DMS 273 (cell line): ENCODE data around the gene IQCE.
A peak's percentile ranks its signal among the peaks of the same experiment; 100 is the strongest.
"Not testable (repeated sequence)": the region's sequence is repeated elsewhere in the genome, so short reads cannot be mapped to it uniquely, and the experiment has no call there.

ENCODE experiments used
- DNase-seq: peaks from one replicate; lab custom pipeline; 2025; ENCODE audit not compliant: unreplicated experiment; lab: John Stamatoyannopoulos, UW

Gene IQCE

DNA sequence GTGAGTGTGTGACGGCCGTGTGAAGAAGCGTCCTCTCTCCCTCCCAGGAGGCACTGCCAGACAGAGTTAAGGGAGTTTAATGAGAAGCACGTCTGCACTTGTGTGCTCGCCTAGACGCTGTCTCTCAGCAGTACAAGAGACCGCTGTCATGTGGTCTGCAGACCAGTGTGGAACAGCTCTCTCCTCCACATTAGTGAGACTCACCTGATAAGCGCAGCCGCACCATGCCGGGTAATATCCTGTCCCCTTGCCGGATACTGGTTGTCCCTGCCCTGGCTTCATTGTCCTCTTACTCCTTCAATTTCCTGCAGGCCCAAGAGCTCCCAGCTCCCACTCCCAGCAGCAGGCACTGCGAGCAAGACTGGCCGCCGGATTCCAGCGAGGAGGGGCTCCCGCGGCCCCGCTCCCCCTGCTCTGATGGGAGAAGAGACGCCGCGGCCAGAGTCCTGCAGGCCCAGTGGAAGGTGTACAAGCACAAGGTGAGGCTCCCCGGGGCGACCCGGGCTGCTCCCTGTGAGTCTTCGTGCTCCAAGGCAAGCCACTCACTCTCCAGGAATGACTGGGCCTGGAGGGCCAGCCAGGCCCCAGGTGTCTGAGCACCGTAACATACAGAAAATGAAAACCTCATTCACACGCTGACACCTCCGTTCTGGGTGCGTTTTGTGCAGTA, 39.5 kb downstream of the IQCE start:
- no peak for DNase-seq

DNA sequence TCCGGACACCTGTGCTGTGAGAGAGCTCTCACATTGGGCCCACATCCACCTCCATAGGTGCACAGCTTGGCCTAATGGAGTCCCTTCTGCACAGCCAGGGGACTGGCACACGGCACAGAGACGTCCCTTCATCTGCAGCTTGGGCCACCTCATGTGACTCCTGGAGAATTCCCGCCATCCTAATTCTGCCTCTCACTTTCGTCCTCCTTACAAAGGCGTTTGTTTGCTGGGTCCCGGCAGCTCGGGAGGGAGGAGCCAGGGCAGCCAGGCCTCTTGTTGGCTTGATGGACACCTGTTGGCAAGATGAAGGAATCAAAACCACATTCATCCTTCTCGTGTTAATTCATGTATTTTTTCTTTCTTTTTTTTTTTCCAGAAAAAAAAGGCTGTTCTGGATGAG, 42.3 kb downstream of the IQCE start:
- no peak for DNase-seq

DNA sequence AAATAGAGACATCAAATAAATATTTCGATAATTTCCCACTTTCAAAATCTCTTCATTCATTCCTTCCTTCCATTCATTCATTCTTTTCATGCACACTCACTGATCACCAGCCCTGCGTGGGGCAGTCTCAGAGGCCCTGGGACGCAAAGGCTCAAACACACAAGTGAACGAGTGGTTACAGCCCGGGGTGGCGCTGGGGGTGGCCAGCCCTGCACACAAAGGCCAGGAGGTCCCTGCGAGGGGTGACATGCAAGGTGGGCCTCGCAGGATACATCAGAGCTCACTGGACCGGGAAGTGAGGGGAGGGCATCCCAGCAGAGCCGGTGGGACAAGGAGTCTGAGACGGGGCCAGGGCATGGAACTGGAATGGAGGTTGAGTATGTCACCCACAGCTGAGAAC, 43.1 kb downstream of the IQCE start:
- DNase-seq: no peak

DNA sequence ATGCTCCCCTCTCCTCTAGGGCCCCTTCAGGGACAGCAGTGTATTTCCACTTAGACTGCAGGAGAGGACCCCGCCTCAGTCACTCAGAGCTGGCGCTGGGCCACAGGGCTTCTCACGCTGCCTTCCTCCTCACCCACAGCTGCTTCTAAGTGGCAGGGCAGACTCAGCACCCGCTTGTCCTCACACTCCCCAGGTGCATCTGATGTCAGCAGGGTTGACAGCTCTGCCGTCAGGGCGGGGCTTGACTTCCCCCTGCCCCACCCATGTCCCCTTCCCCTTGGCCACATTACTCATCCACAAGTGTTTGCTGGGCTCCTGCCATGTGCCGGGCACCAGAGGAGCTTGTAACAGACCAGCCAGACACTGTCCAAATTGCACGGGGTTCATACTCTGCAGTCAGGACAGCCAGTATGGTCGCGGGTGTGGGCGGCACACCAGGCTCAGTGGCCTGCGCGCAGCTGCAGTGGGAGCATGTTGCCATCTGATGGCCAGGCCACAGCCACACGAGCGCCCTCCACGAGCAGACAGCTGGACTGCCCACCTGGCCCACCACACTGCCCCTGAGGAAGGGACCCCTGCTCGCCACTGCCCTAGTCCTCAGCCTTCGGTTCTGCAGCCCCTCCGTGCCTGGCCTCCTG, 43.7 kb downstream of the IQCE start:
- DNase-seq: no peak

DNA sequence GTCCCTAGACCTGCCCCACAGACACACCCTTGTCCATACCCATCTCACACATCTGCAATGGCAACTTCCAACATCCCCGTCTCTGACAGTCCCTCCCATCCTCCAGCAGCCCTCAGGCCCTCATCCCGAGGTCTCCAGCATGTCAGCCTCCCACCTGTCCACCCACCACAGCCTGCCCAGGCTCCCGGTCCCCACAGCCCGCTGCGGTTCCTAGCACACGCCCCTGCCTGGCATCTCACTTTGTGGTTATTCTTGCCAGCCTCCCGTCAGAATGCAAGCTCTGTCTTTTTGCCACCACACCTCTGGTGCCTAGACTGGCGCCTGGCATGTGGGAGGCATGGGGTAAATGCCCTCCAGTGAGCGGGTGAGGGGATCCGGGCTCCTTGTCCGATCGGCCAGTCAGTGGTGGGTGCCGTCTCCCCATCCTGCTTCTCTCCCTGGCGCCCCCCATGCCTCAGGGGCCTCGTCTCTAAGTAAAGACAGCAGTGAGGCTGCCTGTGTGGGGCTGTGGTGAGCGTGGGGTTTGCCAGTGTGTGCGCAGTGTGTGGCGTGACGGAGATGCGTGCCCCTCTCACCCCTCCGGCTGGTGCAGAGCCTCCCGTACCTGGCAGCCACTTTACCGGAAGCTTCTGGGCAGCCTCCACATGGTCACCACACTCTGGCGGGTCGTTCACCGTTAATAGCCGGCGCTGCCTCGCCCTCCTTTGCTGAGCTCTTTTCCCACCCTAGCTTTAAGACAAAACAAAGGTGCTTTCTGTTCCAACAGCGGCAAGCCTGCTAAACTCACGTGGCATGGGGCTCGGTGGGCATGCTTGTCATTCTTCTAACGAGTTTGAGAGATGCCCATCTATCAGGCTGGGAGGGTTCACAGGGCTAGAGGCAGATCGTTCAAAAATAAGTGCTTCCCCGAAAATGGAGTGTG, 44.5 kb downstream of the IQCE start:
- no peak for DNase-seq

DNA sequence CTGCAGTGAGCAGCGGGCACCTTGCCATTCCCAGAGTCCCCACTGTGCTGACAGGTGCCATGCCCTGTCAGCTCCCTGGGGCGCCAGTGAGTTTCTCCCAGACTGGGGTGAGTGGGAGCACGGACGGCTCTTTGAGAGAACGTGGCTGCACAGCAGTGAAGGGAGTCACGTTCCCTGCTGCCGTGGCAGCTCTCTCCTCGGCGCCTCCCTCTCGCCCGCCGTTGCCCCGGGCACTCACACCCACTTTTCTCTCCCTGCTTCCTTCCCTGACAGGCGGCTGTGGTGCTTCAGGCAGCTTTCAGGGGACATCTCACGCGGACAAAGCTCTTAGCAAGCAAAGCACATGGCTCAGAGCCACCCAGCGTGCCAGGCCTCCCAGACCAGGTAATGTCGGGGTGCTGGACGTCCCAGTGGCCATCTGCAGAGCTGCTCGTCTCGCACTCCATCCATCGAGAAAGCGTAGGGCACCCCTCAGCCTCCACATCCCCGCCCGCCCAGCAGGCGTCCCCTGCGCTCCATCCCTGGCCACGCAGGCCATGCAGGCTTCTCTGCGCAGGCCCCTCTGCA, 45.9 kb downstream of the IQCE start:
- no peak for DNase-seq

DNA sequence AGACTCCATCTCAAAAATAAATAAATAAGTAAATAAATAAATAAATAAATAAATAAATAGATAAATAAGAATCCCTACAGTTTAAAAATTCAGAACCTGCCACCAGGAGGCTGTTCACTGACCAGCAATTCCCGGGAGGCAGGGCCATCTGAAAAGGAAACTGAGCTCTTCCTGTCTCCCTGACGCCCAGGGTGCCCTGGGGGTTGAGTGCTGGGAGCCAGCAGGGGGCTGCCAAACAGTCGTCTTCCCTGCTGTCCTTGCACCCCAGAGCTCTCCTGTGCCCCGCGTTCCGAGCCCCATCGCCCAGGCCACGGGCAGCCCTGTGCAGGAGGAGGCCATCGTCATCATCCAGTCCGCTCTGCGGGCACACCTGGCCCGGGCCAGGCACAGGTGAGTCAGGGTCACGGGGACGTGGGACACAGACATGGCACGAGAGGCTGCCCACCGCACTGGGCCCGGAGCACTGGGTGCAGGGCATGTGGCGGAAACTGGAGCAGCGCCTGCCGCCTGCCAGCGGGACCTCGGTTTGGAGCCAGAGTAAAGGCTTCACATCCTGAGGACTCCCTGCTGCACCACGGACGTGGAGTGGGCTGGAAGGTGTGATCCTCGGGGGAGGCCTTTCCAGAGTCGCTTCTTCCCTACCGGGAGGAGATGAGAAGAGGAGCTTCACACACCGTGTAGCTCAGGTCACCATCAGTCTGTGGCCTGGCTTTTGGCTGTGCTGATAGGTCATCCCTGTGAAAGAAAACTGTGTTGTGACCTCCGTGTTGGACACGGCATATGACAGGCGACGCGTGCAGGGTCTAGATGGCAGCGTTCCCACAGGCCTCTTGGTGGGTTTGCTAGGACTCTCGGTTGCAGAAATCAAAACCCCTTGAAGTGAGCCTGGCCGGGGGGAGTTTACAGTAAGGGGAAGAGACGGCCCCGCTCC, 47.1 kb downstream of the IQCE start:
- no peak for DNase-seq

DNA sequence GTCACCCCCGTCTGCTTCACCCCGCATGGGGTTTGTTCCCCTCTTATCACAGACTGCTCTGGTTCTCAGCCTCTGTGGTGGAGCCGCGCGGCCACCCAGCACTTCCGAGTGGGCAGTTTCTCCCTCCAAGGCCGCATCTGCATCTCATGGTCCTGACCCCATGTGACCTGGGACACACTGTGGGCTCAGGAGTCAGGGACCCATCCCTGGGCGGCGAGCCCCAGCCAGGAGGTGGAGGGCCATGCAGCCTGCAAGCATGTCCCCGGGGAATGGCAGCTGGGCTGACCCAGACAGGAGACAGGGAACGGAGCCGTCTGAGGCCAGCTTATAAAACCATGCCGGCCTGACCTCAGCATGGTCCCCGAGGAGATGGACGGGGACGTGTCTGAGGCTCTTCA, 47.8 kb downstream of the IQCE start:
- no peak for DNase-seq

DNA sequence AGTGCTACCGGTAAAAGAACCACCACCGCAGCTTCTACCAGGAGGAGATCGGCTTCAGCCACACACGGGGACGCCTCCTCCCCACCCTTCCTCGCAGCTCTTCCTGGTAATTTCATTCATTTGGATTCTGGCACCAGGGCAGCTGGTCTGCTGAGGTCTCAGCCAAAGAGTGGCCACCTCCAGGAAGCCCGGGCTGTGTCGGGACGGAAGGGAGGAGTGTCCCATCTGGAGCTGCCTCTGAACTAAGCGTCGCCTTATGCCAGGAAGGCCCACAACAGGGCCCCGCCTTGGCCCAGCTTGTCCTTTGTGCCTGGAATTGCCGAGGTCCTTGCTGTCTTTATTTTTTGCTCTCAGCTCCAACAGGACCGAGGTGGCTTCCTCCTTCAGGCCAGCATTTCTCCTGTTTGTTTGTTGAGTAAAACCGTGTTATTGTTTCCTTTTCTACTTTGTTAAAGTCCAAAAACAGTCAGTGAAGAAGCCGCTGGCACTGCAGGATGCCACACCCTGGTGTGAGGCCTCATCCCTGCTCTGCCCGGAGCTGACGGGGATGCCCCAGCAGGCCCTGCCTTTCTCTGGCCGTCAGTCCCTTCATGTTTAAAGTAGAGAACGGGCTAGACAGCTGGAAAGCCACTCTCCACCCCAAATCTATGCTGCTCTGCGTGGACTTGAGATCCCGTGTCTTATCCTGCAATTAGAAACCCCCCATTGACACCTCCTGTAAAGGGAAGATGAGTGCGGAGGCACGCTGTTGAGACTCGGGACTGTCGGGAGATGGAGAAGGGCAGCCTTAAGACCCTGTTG, 48.5 kb downstream of the IQCE start:
- peak; percentile 85 for DNase-seq

DNA sequence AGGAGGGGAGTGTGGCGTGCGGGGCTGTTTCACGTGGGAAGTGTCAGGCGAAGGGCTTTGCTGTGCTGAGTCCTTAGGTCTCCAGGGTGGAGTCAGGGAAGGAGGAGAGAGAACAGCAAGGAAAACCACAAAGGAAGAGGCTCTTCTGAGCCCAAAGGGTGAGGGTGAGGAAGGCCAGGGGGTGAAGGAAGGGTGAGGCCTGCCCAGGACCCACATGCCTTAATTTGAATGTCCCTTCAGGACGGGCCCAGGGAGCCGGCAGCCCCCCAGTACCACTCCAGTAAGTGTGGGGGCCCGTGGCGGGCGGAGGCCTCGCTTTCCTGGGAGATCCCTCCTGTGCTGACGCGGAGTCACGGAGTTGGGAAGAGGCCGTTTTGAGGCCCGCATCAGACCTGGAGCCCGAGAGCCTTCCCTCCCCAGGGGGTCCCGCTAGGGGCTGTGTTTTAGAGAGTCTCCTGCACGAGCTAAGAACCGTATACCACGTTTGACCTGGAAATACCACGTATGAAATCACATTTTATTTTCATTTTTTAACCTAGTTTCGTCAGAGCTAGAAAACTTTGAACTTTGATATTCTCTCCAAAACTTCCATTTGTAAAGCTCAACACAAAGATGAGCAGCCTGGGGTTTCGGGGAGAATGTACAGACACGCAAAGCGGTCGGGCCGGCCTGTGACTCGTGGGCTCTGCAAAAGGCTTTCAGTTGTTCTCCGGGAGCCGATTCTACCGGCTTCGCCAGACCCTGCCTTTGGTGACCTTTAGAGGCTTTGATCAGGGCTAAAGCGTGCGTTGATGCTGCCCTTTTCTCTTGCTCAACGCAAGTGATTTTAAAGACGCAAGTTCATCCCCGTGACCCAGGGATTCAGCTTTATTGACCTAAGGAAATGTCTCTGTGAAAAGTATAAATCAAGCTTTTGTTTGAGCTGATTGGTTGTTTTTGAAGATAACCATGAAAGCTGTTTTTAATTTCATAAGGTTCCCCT, 49.4 kb downstream of the IQCE start:
- no peak for DNase-seq

DNA sequence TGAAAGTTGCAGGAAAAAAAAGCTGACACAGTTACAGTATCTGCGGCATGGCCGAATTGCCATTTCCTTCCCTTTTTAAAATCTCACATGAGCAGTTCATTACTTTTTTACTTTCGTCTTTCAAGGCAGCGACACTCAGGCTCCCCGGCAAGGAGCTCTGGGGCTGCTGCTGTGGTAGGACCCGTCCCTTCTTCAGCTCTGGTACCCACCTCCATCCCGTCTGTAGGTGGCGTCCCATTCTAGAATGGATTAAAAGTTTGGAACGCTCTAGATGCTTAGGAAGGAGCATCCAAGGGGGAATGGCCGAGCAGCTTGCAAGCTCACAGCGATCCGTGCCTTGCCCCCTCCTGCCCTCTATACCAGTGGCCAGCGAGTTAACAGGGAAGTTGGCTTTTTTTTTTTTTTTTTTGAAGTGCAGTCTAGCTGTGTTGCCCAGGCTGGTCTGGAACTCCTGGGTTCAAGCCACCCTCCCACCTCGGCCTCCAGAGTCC, 50.2 kb downstream of the IQCE start:
- DNase-seq: peak; percentile 72

DNA sequence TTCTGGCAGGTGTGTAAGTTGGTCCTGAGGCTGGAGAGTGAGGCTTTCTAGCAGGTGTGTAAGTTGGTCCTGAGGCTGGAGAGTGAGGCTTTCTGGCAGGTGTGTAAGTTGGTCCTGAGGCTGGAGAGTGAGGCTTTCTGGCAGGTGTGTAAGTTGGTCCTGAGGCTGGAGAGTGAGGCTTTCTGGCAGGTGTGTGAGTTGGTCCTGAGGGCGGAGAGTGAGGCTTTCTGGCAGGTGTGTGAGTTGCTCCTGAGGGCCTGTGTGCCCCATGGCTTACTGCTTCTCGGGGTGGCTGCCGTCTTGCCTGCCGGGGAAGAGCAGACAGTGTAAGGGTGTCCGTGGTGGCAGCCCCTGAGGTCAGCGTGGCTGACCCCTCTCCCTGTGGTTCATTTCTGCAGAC, 50.9 kb downstream of the IQCE start:
- DNase-seq: not testable (repeated sequence)

DNA sequence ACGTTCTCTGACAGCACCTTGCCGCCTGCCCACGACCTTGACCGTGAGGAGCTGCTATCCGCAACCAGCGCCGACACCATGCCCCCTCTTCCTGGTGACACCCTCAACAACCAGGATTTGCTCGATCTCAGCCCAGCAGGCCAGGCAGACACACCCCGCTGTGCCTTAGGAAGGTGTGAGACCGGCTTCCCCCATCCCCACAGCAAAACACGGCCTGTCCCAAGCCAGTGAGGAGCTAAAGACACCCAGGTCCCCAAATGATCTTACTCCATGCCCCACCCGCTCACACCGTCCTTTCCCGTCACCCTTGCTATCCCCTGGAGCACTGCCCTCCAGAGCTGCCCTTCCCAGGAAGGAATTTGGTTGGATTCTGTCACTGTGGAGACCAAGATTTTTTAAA, 51.7 kb downstream of the IQCE start:
- no peak for DNase-seq

DNA sequence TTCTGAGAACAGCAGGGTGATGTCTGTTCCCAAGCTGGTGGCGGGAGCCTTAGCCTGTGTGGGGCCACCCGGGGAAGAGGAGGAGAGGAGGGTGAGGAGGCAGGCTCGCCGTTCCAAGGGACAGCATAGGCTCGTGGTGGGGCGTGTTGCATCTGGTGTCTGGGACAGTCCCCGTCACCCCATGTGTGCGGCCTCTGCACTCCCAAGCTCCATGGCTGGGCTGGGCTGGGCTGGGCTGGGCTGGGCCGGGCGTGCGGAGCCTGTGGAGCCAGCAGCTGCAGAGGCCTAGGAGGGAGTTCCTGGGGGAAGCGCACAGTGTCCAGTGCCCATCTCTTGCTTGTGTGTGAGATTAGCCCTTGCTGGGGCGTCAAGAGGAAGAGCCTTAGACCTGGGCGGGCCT, 52.1 kb downstream of the IQCE start:
- DNase-seq: no peak

DNA sequence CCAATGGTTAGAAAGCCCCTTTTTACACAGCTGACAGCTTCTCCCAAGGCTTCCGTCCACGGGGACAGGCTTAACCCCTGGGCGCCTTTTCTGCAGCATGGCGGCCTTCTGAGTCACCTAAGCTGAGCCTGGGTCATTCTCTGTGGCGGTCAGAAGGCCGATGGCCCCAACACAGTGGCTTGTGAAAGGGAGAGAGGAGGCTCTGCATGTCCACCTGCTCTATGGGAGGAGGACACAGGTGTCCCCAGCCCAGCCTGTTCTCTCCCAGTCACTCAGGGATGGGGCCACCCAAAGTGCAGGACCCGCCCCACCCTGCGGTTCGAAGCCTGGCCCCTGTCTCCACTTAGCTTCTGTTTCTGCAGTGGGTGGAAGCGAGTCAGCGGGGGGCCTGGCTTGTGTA, 52.6 kb downstream of the IQCE start:
- DNase-seq: no peak

DNA sequence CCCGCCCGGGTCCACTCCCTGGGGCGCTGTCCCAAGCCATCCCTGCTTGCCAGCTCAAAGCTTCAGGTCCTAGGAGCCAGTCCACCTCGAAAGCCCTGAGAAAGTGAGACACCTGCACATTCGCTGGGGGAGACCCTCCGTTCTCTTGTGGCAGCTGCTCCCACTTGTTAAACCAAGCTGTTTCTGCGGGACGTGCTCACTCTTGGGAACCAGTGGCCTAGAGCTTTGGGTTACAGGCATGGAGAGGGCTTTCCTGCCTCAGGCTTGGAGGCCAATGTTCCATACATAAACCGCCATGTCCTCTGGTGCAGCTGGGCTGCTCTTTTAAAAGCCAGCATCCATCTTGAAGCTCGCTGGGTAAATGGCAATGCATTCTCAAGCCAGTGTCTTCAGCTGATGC, 53.1 kb downstream of the IQCE start:
- no peak for DNase-seq

DNA sequence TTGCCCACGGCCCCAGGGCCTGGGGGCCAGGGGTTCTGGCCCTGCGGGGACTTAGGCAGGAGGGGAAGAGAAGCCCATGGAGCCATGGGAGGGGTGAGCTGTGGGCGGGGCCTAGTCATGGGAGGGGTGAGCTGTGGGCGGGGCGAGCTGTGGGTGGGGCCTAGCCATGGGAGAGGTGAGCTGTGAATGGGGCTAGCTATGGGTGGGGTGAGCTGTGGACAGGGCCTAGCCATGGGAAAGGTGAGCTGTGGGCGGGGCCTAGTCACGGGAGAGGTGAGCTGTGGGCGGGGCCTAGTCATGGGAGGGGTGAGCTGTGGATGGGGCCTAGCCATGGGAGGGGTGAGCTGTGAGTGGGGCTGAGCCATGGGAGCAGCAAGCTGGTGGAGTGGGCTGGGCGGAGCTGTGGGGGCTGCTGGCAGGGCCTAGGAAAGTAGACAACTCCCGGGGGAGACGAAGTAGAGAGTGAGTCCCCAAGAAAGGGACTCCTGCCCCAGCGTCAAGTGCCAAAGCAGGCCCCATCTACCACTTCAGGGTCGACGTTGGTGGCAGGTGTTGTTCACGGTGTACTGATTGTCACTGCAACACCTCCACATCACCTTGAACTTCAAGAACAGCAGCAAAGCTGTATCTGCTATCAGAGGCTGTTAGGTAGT, 53.8 kb downstream of the IQCE start:
- no peak for DNase-seq
